Progenitor cell of endocrine pancreas (in vitro differentiated cells): Measurements from ENCODE around the gene PSMB8. TPM values are rescaled to one million over a fixed set of nuclear protein-coding genes. Genes with fewer than 3 reads are reported as not detected.

Source experiments
- DNase-seq: peaks from one replicate; pipeline ENCODE4 v3.0.0; 2021; ENCODE audit warnings: low spot score; ENCODE audit not compliant: unreplicated experiment
- H3K27ac Mint-ChIP-seq: 2 replicates; pipeline ENCODE4 v1.8.0; 2021; ENCODE audit warnings: mild to moderate bottlenecking, moderate library complexity, mixed read lengths
- H3K27me3 Mint-ChIP-seq: 2 replicates; pipeline ENCODE4 v1.8.0; 2021; ENCODE audit warnings: mixed read lengths
- H3K36me3 Mint-ChIP-seq: 2 replicates; pipeline ENCODE4 v1.8.0; 2022; ENCODE audit warnings: mixed read lengths; ENCODE audit not compliant: insufficient read depth
- H3K4me1 Mint-ChIP-seq: 2 replicates; pipeline ENCODE4 v1.8.0; 2021; ENCODE audit warnings: low read depth, mixed read lengths
- H3K4me3 Mint-ChIP-seq: 2 replicates; pipeline ENCODE4 v1.8.0; 2021; ENCODE audit warnings: low read depth, mild to moderate bottlenecking, moderate library complexity, mixed read lengths
- H3K9me3 Mint-ChIP-seq: 2 replicates; pipeline ENCODE4 v1.8.0; 2021; ENCODE audit warnings: low read depth, mixed read lengths
- CTCF ChIP-seq: fragments of 200-600 bp; sonication (generic); IDR thresholded peaks from one replicate; pipeline ENCODE4 v1.5.0; 2021; ENCODE audit warnings: antibody characterized with exemption, mild to moderate bottlenecking; ENCODE audit not compliant: unreplicated experiment
- total RNA-seq: library from RNA; stranded (reverse); gene quantifications from 2 replicates; pipeline ENCODE4 v1.2.1, GENCODE V29; 2021

PSMB8 gene
- total RNA-seq, 1 donor from 2014 or later = 0.29 TPM

GRCh38 chr6:32865724-32866443 lies 22.0 kb upstream of the PSMB8 start:
- peaks cover 48% of the 10 kb centered on the region for H3K27me3 Mint-ChIP-seq
- H3K4me3 Mint-ChIP-seq = no peak overlapping the region
- peaks cover 2% of the 10 kb centered on the region for H3K4me1 Mint-ChIP-seq
- no peak for TF ChIP-seq CTCF
- no peak overlapping the region for H3K27ac Mint-ChIP-seq
- H3K9me3 Mint-ChIP-seq = no peaks in the 10 kb centered on the region
- no peaks in the 10 kb centered on the region for H3K36me3 Mint-ChIP-seq
- DNase-seq = no peak

GRCh38 chr6:32862725-32863124 lies 18.9 kb upstream of the PSMB8 start:
- DNase-seq = no peak
- Mint-ChIP-seq H3K27ac (no peak overlapping the region), H3K27me3 (peaks cover 54% of the 10 kb centered on the region), H3K4me3 (no peak overlapping the region), H3K9me3 (no peaks in the 10 kb centered on the region), H3K4me1 (no peaks in the 10 kb centered on the region), H3K36me3 (no peaks in the 10 kb centered on the region)
- no peak for TF ChIP-seq CTCF

- no peaks in the 10 kb centered on the region for H3K36me3 Mint-ChIP-seq
- no peak for TF ChIP-seq CTCF
- peaks cover 55% of the 10 kb centered on the region for H3K27me3 Mint-ChIP-seq
- H3K9me3 Mint-ChIP-seq = no peaks in the 10 kb centered on the region
- DNase-seq = no peak
- no peak overlapping the region for H3K4me3 Mint-ChIP-seq
- H3K27ac Mint-ChIP-seq = no peak overlapping the region
- no peaks in the 10 kb centered on the region for H3K4me1 Mint-ChIP-seq
Observed at GRCh38 chr6:32860674-32861073, 16.8 kb upstream of the PSMB8 start.

- Mint-ChIP-seq H3K9me3 (no peaks in the 10 kb centered on the region), H3K36me3 (no peaks in the 10 kb centered on the region), H3K4me1 (peaks cover 5% of the 10 kb centered on the region), H3K27me3 (peaks cover 68% of the 10 kb centered on the region), H3K4me3 (no peak overlapping the region), H3K27ac (no peak overlapping the region)
- no peak for DNase-seq
- no peak for TF ChIP-seq CTCF
Observed at GRCh38 chr6:32858194-32858593, 14.3 kb upstream of the PSMB8 start.

GRCh38 chr6:32857156-32857891 lies 13.5 kb upstream of the PSMB8 start:
- Mint-ChIP-seq H3K4me3 (no peak overlapping the region), H3K4me1 (peaks cover 7% of the 10 kb centered on the region), H3K9me3 (no peaks in the 10 kb centered on the region), H3K27ac (no peak overlapping the region), H3K36me3 (no peaks in the 10 kb centered on the region), H3K27me3 (peaks cover 76% of the 10 kb centered on the region)
- TF ChIP-seq CTCF = no peak
- DNase-seq = no peak
